NCI-H526 treated with DMSO at 0.1 percent for 48 hours (cell line): ENCODE data around the gene HSPA14.
A peak's percentile ranks its signal among the peaks of the same experiment; 100 is the strongest.
"Not testable (repeated sequence)": the region's sequence is repeated elsewhere in the genome, so short reads cannot be mapped to it uniquely, and the experiment has no call there.

ENCODE experiments used
- DNase-seq: peaks from one replicate; lab custom pipeline; 2025; lab: John Stamatoyannopoulos, UW

Gene HSPA14, protein sequence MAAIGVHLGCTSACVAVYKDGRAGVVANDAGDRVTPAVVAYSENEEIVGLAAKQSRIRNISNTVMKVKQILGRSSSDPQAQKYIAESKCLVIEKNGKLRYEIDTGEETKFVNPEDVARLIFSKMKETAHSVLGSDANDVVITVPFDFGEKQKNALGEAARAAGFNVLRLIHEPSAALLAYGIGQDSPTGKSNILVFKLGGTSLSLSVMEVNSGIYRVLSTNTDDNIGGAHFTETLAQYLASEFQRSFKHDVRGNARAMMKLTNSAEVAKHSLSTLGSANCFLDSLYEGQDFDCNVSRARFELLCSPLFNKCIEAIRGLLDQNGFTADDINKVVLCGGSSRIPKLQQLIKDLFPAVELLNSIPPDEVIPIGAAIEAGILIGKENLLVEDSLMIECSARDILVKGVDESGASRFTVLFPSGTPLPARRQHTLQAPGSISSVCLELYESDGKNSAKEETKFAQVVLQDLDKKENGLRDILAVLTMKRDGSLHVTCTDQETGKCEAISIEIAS

DNA sequence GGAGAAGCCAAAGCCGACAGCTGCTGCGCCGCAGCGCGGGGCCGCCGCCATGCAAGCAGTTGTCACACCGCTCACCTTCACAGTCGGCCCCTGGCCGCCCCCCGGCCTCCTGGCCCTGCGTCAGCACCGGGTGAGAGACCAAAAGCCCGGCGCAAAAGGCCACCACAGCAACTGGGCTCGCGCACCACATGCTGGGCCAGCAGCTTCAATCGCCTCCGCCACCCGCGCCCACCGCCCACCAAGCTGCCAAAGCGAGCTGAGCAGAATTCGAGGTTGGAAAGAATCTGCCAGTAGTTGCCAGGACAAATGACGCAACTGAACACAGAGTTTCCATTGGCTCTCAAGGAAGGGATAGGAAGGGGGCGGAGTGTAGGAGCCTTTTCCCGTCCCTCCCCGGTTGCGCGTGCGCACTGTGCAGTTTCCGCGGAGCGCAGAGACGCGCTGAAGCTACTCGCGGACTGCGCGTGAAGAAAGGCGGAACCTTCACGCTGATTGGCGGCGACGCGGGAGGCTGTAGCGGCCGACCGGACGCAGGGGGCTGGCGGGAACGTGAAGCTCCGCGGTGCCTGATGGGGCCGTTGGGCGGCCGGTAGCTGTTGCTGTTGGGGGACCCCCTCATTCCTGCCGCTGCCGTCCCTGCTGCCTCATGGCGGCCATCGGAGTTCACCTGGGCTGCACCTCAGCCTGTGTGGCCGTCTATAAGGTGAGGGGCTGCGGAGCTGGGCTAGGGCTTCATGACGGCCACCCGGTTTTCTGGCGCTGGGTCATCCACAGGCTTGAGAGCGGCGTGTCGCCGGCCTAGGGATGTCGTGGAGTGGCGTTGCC, at the start of gene HSPA14, which contains the start of the genes CDNF and MSANTD7:
TSS of gene HSPA14 (plus strand) at position 550 of the 825 bp plus-strand sequence. CDS start at position 647, 97 bp downstream.
TSS of gene CDNF (minus strand) at position 281 of the 825 bp plus-strand sequence. CDS start at position 190, 91 bp downstream.
TSS of gene MSANTD7 (plus strand) at position 550 of the 825 bp plus-strand sequence. CDS start 3,979 bp downstream, outside the sequence.
- DNase-seq = peak; percentile 87

DNA sequence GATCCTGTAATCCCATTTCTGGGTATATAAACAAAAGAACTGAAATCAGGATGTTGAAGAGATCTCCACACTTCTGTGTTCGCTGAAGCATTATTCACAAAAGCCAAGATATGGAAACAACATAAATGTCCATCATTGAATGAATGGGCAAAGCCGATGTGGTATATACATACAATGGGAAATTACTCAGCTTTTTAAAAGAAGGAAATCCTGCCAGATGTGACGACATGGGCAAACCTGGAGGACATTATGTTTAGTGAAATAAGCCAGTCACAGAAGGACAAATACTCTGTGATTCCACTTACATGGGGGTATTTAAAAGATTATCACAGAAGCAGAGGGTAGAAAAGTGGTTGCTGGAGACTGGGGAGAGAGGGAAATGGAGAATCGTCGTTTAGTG, 39.5 kb upstream of the HSPA14 start:
- no peak for DNase-seq

DNA sequence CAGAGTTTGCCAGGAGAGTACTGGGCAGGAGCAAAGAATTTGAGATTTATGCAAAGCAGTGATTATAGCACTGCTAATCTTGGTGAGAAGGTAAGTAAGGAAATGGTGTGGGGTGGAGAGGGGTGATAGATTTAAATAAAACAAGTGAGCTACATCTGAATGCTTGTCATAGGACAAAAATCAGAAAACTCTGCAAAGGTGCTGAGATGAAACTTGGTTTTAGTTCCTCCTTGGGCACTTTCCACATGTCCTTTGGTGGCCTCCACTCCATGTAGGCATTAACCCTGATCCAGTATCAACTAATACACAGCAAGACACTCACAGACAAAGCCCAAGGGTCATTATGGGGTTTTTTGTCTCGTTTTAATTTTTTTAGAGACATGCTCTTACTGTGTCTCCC, 37.7 kb upstream of the HSPA14 start:
- no peak for DNase-seq

DNA sequence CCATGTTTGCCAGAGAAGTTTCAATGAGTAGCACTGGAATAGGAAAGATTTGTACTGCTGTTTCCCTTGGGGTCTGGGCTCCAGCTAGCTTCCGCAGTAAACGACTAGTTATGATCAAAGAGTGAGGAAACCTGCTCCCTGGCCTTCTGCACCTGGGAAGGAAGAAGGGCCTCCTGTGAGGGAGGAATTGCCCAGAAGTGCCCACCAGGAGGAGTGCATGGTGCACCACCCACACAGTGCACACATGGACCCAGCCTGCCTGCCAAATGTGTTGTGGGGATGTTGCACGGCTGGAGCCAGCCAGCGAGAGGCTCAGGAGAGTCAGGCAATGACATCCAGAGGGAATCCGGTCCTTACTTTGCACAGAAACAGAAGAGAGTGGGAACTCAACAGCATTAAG, 36.4 kb upstream of the HSPA14 start:
- DNase-seq = no peak

DNA sequence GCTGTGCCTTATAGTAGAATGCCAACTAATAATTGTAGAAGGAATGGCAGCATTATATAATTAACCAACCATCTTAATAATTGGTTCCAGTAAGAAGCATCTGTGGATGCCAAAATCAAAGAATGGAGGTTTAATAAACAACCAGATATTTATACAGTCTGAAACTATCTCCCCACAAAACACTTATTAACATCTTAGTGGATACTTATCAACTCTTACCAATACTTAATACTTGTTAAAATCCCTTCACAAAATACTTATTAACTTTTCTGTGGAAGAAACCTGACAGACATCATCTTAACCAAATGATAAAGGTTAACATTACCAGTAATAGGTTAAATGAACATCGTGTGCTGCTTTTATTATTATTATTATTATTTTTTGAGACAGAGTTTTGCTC, 34.3 kb upstream of the HSPA14 start:
- DNase-seq = no peak

DNA sequence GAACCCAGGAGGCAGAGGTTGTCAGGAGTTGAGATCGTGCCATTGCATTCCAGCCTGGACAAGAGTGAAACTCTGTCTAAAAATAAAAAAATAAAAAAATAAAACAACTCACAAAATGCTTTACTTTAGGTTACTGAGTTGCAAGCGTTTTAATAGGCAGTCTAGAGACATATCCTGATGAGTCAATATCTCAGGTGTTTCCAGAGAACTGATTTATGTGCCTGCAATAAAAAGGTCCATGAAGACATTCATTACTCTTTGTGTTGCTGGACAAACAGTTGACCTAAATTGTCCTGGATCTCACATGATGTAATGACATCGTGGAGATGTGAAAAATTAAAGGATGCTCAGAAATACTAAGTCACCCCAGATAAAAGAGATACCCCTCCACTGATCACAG, 31.8 kb upstream of the HSPA14 start:
- DNase-seq = no peak

DNA sequence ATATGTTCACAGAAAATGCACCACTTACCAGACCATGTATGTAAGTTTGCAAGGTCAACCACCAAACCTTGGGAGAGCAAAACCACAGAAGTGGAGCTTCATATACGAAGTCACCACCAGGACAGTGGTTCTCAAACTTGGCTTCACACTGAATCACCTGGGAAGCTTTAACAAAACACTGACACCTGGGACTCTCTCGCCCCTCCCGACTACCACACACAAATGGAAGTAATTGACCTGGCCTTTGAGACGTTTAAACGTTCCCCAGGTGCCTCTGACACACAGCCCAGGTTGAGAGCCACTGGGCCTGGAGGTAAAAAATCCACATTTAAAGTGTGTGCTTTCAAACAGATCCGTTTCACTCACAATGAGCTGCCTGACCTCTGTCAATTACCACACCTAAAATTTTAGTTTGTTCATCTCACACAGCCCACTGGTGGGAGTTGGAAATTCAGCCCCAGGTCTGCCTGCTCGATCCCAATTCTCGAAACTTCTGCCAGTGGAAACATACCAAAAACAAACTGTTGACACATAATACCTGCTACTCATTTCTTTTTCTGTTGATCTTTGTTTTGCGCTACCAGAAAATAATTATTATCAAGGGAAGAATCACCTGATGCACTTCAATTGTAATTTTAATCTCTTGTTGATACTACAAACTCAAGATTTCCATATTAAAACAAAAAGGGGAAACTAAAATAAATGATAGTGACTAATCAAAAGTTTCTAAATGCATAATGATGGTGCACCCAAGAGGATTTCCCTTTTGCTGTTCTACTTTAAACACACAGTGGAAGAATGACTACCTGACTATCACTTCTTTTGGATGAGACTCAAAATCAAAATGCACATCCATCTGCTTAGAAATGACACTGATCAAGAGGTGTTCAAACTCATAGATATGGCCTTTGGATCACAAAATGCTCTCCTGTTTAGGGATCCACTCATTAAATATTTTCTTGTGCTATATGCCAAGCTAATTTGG, 26.8 kb upstream of the HSPA14 start:
- DNase-seq = no peak

DNA sequence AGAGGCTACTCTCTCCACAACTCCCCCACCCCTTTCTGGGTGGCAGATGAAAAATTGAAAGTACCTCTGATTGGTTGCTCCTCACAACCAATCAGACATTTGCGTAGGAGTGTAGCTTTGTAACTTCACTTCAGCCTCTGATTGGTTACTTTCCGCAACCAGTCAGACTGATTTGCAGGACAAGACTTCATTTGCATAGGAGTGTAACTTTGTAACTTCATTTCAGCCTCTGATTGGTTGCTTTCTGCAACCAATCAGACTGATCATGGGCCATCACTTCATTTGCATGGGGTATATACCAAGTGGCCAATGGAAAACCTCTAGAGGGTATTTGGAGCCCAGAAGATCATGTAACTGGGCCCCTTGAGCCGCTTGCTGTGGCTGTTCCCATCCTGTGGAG, 25.8 kb upstream of the HSPA14 start:
- DNase-seq = no peak

DNA sequence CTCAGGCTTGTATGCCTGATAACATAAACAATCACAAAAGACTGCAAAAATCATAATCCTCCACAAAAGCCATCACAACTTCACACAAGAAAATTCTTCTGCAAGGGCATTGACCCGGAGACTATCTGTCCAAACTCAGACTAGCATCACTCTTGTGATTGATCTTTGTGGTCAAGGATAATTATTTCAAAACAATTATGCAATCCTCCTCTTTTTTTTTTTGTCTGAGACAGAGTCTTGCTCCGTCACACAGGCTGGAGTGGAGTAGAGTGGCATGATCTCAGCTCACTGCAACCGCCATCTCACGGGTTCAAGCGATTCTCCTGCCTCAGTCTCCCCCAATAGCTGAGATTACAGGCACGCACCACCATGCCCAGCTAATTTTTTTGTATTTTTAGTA, 22.4 kb upstream of the HSPA14 start:
- no peak for DNase-seq

DNA sequence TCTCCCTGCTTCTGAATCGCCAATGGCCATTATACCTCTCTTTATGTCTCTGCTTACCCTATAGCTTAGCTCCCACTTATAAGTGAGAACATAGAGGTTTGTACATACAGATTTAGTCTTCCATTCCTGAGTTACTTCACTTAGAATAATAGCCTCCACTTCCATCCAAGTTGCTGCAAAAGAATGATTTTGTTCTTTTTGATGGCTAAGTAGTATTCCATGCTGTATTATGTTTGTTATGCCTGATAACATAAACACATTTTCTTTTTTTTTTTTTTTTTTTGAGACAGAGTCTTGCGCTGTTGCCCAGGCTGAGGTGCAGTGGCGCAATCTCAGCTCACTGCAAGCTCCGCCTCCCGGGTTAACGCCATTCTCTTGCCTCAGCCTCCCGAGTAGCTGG, 21.4 kb upstream of the HSPA14 start:
- DNase-seq = not testable (repeated sequence)

DNA sequence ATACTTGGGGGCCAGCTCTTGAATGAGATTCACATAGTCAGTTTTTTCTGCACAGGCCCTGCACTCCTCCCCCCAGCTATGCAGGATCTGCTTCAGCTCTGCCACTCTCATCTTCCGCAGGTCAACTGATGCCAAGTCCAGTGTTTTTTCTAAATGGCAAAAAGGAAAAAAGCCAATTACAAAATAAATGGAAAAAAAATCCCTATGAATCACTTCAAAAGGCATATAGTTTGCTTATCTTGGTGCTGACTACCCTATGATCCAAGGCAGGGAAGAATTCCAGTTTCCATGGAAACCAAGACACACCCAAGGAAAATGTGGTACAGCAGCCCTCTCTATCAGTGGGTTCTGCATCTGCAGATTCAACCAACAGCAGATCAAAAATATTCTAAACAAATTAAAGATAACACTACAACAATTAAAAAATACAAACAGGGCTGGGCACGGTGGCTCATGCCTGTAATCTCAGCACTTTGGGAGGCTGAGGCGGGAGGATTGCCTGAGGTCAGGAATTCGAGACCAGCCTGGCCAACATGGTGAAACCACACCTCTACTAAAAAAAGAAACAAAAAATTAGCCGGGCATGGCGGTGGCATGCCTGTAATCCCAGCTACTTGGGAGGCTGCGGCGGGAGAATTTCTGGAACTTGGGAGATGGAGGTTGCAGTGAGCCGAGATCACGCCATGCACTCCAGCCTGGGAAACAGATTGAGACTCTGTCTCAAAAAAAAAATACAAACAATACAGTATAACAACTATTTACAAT, 17.9 kb upstream of the HSPA14 start:
- DNase-seq = no peak

DNA sequence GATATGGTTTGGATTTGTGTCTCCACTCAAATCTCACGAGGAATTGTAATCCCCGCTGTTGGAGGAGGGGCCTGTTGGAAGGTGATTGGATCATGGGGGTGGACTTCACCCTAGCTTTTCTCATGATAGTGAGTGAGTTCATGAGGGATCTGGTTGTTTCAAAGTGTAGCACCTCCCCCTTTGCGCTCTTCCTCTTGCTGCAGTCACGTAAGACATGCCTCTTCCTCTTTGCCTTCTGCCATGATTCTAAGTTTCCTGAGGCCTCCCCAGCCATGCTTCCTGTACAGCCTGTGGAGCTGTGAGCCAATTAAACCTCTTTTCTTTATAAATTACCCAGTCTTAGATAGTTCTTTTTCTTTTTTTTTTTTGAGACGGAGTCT, 17.3 kb upstream of the HSPA14 start:
- no peak for DNase-seq

DNA sequence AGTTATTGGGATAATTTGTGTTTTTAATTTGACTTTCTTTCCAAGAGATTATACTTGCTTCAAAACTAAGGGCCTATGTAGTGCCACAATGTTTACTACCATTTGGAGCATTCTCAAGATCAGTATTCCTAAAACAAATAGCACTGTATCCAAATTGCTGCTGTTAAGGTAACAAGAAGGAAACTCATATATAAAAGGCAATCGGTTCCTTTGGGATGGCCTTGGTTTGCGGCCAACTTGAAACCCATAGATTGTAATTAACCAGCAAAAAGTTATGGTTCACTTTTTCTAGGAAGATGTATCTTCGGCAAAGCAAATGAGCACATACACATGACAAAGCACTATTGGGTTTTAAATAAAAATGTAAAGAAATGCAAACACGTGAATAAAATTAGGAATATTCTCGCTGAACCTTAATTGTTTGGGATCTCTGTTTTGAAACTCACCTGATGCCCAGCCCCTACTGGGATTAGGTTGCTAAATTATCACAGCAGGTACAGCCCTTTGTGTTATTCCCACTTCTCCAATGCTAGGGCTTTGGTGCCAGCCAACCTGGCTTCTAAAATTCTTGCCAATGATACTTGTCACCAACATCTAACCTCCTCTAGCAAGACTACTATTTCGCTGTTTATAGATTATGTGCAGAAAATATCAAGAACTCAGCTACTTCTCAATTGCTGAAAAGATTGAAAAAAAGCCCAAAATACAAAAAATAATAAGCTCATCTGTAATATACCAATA, 16.3 kb upstream of the HSPA14 start:
- DNase-seq = no peak

DNA sequence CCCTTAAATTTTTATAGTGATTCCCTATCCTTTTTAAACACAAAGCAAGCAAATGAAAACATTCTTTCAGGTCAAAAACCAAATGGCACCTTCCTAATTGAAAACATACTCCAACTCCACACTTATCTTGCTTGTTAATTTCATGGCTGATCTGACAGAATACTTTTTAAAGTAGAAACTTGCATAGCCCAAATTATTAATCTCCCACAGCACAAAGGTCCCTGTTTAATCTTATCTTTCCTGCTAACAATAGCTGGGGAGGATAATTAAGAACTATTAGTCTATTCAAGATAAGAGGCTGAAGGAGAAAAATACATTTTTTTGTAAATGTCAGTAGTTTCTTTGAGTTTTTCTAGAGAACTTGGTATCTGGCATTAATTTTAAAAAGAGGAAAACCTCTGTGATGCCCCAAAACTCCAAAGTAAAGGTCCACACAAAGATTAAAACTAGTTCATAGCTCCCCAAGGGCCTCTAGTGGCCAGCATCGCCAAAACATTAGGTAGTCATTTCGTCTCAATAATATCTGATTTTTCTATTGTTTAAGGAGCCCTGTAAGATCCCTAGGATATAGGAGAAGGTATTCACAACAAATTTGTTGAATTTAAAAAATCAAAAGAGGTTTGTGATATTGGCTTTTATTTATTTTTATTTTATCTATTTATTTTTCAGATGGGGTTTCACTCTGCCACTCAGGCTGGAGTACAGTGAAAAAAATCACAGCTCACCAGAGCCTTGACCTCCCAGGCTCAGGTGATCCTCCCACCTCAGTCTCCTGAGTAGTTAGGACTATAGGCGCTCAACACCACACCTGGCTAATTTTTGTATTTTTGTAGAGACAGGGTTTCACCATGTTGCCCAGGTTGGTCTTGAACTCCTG, 15.0 kb upstream of the HSPA14 start:
- DNase-seq = no peak

DNA sequence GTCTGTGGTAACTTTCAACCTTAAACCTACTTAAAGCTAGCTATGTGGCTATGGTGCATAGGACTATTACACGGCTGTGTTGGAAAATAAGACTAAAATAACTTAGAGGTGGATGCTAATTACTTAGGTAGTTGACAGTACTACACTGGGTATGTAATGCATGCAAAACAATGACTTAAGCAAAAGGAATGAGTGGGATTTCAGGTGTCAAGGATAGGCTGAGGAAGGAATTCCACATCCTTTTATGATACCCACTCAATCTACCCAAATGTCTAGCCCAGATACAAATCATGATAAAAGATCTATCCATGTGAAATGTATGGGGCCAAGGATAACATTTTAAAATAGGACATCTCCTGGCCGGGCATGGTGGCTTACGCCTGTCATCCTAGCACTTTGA, 14.1 kb upstream of the HSPA14 start:
- DNase-seq = no peak

DNA sequence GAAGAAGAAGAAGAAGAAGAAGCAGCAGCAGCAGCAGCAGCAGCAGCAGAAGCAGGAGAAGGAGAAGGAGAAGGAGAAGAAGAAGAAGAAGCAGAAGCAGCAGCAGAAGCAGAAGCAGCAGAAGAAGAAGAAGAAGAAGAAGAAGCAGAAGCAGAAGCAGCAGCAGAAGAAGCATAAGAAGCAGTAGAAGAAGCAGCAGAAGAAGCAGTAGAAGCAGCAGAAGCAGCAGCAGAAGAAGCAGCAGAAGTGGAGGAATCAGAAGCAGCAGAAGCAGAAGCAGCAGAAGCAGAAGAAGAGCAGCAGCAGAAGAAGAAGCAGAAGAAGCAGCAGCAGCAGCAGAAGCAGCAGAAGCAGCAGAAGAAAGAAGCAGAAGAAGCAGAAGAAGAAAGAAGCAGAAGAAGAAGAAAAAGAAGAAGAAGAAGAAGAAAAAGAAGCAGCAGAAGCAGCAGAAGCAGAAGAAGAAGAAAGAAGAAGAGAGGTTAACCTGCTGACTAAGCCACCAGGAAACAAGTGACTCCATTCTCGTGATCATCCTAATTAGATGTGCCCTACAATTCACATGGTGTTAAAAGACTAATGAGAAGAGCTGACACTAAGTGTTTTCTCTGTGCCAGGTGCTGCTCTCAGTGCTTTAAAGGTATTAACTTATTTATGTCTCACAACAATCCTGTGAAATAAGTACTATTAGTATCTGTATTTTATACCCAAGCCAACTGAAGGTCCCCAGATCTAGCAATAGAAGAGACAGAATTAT, 11.9 kb upstream of the HSPA14 start:
- DNase-seq = no peak

DNA sequence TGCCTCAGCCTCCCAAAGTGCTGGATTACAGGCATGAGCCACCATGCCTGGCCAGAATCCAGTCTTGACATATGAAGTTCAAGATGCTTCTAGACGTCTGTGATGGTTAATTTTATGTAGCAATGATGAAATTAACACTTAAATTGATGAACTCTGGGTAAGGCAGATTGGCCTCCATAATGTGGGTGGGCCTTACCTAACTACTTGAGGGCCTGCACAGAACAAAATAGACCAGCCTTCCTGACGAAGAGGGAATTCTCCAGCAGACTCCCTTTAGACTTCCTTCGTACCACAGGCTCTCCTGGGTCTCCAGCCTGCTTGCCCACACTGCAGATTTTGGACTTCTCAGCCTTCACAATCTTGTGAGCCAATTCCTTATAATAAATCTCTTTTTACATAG, 5.0 kb upstream of the HSPA14 start:
- DNase-seq = no peak

DNA sequence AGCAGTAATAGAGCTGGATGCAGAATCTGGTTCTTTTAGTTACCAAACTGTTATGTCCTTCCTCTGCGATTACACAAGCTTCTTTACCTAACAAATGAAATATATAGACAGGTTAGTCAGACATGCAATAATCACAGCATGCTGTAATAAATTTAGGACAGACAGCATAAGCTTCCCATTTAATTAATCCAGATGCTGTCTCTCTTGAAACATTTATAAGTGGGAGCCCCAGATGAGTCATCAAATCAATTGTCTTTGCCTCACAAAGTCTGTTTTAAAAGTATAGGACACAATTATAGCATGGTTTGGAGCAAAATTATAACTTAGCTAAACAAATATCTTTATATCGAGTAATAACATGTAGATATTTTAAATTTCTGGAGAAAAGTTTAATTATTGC, 1.9 kb upstream of the HSPA14 start:
- no peak for DNase-seq
